GM13976 (cell line): Measurements from ENCODE around the gene CACNA1H.

ENCODE experiments used
- DNase-seq: peaks from one replicate; pipeline ENCODE4 v3.0.0; 2012; ENCODE audit warnings: low spot score
- CTCF ChIP-seq: IDR thresholded peaks from 2 replicates; pipeline ENCODE4 v1.5.1; 2012; ENCODE audit warnings: borderline replicate concordance, mild to moderate bottlenecking; ENCODE audit not compliant: insufficient read depth; ENCODE audit errors: extremely low read depth, missing control alignments, control extremely low read depth
- in situ Hi-C: fragments of 300-500 bp; cut with MboI; formaldehyde crosslinking; loops from one replicate; pipeline ENCODE4 v1.12.0; 2022; ENCODE audit warnings: low sequenced_read_pairs, mixed read lengths, inconsistent platforms; ENCODE audit not compliant: unreplicated experiment

CACNA1H gene

DNA sequence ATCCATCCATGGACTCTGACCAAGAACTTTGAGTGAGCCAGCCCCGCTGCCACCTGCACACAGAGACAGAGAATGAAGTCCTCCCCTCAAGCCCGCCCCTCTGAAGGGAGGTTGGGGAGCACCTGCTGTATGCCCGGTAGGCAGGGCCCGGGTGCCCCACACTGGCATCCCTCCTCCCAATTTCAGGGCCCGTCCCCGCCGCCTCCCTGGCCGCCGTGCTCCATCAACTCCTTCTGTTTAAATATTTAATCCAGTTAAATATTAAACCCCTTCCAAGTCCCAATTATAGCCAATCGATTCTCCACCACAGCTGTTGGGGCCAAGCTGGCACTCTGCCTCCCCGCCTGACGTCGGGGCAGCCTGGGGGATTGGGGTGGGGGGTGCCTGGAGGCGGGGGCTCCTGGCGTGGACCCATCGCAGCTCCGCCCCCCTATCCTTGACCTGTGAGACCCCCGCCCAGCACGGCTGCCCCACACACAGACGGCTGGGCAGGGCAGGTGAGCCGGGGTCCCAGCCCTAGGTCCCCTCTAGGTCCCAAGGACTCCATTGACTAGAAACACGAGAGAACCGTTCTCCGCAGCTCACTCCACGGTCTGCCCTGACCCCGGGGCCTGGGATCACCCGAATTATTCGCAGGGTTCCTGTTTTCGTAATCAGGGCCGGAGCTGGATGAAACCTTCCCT lies 18.0 kb upstream of the CACNA1H start:
- DNase-seq = no peak
- in situ Hi-C loops = no loop called here
- TF ChIP-seq CTCF = no peak

DNA sequence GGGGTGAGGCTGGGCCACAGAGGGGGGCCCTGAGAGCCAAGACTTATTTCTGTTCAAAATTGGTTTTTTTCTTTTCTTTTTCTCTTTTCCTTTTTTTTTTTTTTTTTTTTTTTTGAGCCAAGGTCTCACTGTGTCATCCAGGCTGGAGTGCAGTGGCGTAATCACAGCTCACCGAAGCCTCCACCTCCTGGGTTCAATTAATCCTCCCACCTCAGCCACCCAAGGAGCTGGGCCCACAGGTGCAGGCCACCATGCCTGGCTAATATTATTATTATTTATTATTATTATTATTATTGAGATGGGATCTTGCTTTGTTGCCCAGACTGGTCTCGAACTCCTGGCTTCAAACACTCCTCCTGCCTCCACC lies 17.5 kb upstream of the CACNA1H start:
- no peak for TF ChIP-seq CTCF
- in situ Hi-C loops = no loop called here

GRCh38 chr16:1137604-1138003 lies 15.3 kb upstream of the CACNA1H start:
- DNase-seq = no peak
- in situ Hi-C loops = no loop called here

More for the DNA sequence above, 17.5 kb upstream of the CACNA1H start:
- DNase-seq = no peak

DNA sequence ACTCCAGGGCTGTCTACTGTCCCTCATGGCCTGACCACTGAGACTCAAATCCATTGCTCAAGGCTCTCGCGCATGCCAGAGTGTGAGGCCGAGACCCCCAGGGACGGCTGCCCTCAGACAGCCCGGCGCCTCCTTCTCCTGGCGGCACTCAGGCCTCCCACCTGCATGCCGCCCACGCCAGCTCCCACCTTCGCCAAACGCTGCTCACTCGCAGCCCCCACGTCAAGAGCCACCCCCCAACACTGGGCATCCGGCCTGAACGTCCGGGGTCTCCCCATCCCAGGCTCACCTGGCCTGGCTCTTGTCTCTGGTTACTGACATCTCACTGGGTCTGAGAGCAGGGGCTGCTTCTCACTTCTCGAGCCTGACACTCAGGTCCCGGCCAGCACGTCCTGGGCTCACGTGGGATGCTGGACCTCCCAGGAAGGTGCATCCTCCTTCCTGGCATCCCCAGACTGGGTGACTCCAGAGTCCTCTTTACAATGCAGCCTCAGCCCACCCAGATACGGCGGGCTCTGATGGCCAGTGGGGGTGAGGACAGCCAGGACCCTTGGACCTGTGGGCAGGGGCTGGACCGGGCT lies 12.2 kb upstream of the CACNA1H start:
- TF ChIP-seq CTCF = no peak
- DNase-seq = no peak
- in situ Hi-C loops = no loop called here

More at GRCh38 chr16:1137604-1138003, 15.3 kb upstream of the CACNA1H start:
- no peak for TF ChIP-seq CTCF

DNA sequence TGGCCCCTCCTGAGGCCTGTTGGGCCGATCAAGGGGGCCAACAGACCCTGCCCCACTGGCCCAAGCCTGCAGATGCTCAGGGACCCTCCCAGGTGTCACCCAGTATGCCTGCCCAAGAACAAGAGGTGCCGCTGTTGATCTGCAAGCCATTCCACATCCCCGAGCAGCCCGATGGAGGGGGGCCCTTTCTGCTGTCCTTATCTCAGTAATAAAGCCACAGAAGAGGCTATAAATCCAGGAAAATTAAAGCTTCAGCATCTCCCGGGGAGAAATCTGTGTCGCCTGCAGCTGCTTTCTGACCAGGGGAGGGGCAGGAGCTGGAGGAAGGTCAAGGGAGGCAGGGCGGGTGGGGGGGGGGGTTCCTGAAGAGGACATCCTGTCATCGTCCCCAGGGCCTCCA lies 11.7 kb upstream of the CACNA1H start:
- TF ChIP-seq CTCF = no peak
- in situ Hi-C loops = no loop called here

DNA sequence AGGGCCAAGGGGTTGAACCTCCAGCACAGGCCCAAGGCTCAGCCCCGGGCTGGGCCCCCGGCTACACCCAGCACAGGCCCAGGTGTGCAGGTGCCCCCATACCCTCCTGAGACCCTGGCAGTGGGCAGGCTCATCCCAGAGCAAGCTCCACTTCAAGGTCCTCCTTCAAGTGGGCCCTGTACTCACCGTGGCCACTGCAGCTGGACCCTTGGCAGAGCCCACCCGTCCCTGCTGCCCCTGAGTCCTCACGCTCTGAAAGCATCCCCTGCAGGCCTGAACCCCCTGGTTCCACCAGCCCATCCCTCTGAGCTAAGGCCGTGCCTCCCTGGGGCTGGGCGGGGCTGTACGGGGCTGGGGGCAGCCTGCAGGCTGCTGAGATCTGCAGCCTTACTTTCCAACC lies 11.2 kb upstream of the CACNA1H start:
- TF ChIP-seq CTCF = no peak
- no peak for DNase-seq
- in situ Hi-C loops = no loop called here

More for the DNA sequence above, 11.7 kb upstream of the CACNA1H start:
- DNase-seq = no peak
